ENCODE data around the gene MRPL48. TPM values are rescaled to one million over a fixed set of nuclear protein-coding genes. Genes with fewer than 3 reads are reported as not detected.
A peak's percentile ranks its signal among the peaks of the same experiment; 100 is the strongest.

The MRPL48 gene
- total RNA-seq, 1 donor from 2014 or later: 31.5 TPM

DNA sequence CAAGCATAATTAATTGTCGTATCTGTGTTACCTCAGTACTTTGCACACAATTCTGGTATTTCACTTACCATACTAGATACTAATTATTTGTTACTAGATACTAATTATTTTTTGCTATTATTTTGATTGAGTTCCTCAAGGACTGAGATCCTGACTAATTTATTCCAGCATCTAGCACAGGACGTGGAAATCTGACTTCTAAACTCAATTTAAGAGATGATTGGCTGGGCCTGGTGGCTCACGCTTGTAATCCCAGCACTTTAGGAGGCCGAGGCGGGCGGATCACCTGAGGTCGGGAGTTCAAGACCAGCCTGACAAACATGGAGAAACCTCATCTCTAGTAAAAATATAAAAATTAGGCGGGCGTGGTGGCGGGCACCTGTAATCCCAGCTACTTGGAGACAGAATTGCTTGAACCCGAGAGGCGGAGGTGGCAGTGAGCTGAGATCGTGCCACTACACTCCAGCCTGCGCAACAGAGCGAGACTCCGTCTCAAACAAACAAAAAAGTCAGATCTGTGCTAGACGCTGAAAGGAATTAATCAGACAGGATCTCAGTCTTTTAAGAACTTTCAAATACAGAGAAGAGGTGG, 527 bp upstream of the MRPL48 start:
- Mint-ChIP-seq H3K4me1 (ENCODE audit: low read depth) (peaks cover 7% of the 10 kb centered on the region), H3K9me3 (ENCODE audit: low read depth) (no peaks in the 10 kb centered on the region), H3K27ac (peak overlapping the region; percentile 100), H3K36me3 (ENCODE audit: insufficient read depth) (no peaks in the 10 kb centered on the region), H3K27me3 (no peaks in the 10 kb centered on the region), H3K4me3 (ENCODE audit: low read depth) (peak overlapping the region; percentile 99)
- no peak for DNase-seq (ENCODE audit: low spot score, unreplicated experiment)
- TF ChIP-seq, protein P1, sequence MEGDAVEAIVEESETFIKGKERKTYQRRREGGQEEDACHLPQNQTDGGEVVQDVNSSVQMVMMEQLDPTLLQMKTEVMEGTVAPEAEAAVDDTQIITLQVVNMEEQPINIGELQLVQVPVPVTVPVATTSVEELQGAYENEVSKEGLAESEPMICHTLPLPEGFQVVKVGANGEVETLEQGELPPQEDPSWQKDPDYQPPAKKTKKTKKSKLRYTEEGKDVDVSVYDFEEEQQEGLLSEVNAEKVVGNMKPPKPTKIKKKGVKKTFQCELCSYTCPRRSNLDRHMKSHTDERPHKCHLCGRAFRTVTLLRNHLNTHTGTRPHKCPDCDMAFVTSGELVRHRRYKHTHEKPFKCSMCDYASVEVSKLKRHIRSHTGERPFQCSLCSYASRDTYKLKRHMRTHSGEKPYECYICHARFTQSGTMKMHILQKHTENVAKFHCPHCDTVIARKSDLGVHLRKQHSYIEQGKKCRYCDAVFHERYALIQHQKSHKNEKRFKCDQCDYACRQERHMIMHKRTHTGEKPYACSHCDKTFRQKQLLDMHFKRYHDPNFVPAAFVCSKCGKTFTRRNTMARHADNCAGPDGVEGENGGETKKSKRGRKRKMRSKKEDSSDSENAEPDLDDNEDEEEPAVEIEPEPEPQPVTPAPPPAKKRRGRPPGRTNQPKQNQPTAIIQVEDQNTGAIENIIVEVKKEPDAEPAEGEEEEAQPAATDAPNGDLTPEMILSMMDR (IDR thresholded peaks at IDR 0.05; ENCODE audit: unreplicated experiment): no peak

DNA sequence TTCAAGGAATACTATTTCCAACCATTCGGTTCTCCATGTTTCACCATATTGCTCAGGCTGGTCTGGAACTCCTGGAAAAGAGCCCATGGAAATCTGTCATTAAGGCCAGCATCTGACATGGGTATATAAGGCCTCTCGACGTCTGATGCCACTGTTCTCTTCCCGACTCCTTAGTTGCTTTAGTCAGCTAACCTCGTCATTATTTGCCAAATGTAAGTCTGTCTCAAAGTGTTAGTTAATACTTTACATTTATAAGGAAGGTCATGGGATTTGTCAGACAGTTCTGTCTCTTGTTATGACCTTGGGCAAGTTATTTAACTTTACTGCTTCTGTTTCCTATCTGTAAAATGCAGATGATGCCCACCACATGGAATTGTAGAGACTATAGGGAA, 1.6 kb downstream of the MRPL48 start:
- TF ChIP-seq, protein P1 (IDR thresholded peaks at IDR 0.05; ENCODE audit: unreplicated experiment): no peak
- Mint-ChIP-seq H3K27ac (peak overlapping the region; percentile 77), H3K4me3 (ENCODE audit: low read depth) (peak overlapping the region; percentile 99)

DNA sequence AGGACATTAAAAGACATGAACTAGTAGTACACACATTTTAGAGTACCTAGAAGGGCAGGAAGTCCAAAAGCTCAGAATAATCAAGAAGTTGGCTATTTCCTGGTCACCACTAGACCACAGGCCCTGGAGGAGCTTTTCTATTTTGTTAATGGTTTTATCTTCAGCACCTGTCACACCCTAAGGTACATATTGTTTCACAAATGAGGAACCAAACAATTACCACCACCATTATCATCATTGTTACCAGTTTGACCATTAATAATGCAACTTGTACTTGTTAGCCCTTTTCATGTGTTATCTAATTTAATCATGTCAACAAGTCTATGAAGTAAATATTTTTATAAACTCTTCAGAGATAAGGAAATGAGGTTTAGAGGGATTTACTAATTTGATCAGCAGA, 4.9 kb downstream of the MRPL48 start:
- peaks cover 4% of the 10 kb centered on the region for H3K4me1 Mint-ChIP-seq (ENCODE audit: low read depth)
- TF ChIP-seq, protein P1 (IDR thresholded peaks at IDR 0.05; ENCODE audit: unreplicated experiment): no peak
- H3K27ac Mint-ChIP-seq: no peak overlapping the region
- no peaks in the 10 kb centered on the region for H3K36me3 Mint-ChIP-seq (ENCODE audit: insufficient read depth)
- H3K27me3 Mint-ChIP-seq: no peaks in the 10 kb centered on the region
- no peak overlapping the region for H3K4me3 Mint-ChIP-seq (ENCODE audit: low read depth)
- no peaks in the 10 kb centered on the region for H3K9me3 Mint-ChIP-seq (ENCODE audit: low read depth)
- no peak for DNase-seq (ENCODE audit: low spot score, unreplicated experiment)

More for the DNA sequence above, 1.6 kb downstream of the MRPL48 start:
- no peaks in the 10 kb centered on the region for H3K9me3 Mint-ChIP-seq (ENCODE audit: low read depth)
- peaks cover 7% of the 10 kb centered on the region for H3K4me1 Mint-ChIP-seq (ENCODE audit: low read depth)
- DNase-seq (ENCODE audit: low spot score, unreplicated experiment): no peak
- H3K36me3 Mint-ChIP-seq (ENCODE audit: insufficient read depth): no peaks in the 10 kb centered on the region
- H3K27me3 Mint-ChIP-seq: no peaks in the 10 kb centered on the region

DNA sequence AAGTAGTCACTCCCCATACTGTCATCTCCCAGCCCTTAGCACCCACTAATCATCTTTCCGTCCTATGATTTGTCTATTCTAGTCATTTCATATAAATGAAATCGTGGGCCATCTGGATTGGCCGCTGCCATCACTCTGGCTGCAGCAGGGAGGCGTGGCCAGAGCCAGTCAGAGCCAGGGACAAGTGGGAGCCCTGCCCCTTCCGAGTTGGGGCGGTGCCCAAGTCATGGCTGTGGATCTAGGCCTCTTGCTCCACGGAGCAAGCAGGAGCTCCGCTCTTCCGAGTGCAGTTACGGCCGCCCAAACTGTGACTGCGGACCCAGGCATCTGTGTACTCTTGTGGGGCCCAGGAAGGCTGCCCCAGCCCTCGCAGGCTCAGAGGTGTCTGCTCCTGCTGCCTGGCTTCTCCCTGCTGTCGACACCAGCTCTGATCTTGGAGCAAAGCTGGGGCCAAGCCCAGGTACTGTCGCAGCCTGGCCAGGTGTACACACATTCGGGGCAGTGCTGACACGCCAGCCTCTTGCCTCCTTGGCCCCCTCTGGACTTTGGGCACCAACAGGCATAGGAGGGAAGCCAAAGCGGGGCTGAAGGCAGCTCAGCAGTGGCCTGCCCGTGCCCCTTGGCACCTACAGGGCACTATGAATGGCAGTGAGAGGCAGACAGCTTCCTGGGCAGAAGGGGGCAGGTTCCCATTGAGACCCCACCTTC, 8.4 kb downstream of the MRPL48 start:
- Mint-ChIP-seq H3K27me3 (no peaks in the 10 kb centered on the region), H3K9me3 (ENCODE audit: low read depth) (no peaks in the 10 kb centered on the region), H3K27ac (no peak overlapping the region), H3K4me1 (ENCODE audit: low read depth) (no peaks in the 10 kb centered on the region), H3K36me3 (ENCODE audit: insufficient read depth) (no peaks in the 10 kb centered on the region), H3K4me3 (ENCODE audit: low read depth) (no peak overlapping the region)
- DNase-seq (ENCODE audit: low spot score, unreplicated experiment): no peak
- TF ChIP-seq, protein P1 (IDR thresholded peaks at IDR 0.05; ENCODE audit: unreplicated experiment): no peak

DNA sequence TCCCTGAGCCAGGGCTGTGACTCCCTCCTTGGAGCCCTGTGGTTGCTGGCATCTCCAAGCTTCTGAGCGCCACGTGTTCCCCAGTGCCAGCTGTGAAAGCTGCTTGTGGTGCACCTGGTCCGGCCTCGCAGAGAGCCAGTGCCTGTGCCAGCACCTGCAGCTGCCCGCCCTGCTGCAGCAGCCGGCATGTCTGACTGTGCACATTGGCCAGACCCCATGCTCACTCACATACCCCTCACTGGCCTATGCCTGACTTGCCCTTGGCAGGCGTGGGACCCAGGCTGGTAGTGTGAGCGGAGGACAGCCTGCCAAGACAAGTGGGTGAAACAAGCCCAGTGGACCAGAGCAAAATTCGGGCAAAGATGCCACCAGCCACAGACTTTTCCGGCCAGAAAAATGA, 9.8 kb downstream of the MRPL48 start:
- Mint-ChIP-seq H3K4me3 (ENCODE audit: low read depth) (no peak overlapping the region), H3K36me3 (ENCODE audit: insufficient read depth) (no peaks in the 10 kb centered on the region), H3K4me1 (ENCODE audit: low read depth) (no peaks in the 10 kb centered on the region), H3K27ac (no peak overlapping the region), H3K9me3 (ENCODE audit: low read depth) (no peaks in the 10 kb centered on the region), H3K27me3 (no peaks in the 10 kb centered on the region)
- no peak for DNase-seq (ENCODE audit: low spot score, unreplicated experiment)
- TF ChIP-seq, protein P1 (IDR thresholded peaks at IDR 0.05; ENCODE audit: unreplicated experiment): no peak
